Measurements from ENCODE around the gene CRYBG1.

The CRYBG1 gene

GRCh38 chr6:106591111-106591825, 230.8 kb downstream of the CRYBG1 start:
- no peak for DNase-seq (ENCODE audit: low spot score)

DNA sequence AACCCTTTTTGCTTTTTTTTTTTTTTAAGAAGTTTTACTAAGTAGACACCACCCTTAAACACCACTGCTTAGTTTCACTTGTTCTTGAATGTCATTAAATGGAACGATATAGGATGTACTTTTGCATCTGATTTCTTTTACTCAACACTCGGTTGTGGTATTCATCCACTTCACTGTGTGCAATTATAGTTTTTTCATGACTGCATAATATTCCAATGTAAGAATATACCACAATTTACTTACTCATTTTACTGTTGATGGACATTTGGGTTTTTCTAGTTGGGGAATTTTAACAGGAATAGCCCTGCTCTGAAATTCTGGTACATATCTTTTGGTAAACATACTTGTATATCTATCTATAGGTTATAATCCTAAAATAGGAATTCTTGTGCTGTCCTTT, 238.9 kb downstream of the CRYBG1 start:
- no peak for DNase-seq (ENCODE audit: low spot score)

DNA sequence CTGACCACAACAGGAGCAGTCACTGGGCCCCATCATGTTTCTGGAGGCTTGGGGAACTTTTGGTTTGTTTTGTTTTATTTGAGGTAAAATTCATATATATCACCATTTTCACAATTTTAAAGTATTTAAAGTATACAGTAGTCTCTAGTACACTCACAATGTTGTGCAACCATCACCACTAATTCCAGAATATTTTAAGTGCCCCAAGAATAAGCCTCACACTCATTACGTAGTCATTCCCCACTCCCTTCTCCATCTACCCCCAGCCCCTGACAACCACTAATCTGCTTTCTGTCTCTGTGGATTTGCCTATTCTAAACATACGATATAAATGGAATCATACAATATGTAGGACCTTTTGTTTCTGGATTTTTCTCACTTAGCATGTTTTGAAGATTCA, 239.8 kb downstream of the CRYBG1 start:
- no peak for DNase-seq (ENCODE audit: low spot score)

GRCh38 chr6:106608080-106608668, 247.7 kb downstream of the CRYBG1 start:
- DNase-seq (ENCODE audit: low spot score), result peak; percentile 49

DNA sequence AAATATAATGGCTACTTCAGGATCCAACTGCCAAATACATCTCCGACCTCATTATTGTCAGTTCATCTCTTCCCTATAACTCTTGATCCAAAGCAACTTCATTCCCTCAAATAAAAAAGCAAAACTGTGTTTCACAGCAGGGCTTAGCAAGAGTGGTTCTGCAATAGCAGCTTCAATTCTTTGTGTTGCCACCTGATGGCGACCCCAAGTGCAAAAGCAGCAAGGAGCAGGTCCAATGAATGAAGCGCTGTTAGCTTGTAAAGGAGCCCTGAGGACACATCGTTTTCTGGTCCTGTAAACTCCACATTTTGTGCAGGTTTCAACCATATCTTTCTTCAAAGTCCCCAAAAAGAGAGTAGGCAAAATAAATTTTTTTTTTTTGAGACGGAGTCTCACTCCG, 249.2 kb downstream of the CRYBG1 start:
- no peak for DNase-seq (ENCODE audit: low spot score)

DNA sequence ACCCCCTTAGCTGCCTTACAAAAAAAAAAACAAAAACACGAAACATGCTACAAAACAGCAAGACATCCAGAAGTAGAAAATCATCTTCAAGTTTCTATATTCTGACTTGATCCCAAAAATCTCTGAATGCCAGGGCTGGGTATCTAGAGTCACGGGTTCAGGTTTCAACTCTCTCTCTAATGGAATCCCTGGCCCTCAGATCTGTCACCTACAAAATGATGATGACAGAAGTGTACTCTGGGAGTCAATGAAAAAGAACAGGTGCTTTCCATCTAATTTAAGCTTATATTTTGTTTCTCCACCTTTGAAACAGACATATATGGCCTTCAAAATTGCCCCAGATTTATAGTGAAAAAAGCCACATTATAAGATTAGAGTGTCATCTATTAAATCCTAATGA, 250.5 kb downstream of the CRYBG1 start:
- DNase-seq (ENCODE audit: low spot score), result no peak

DNA sequence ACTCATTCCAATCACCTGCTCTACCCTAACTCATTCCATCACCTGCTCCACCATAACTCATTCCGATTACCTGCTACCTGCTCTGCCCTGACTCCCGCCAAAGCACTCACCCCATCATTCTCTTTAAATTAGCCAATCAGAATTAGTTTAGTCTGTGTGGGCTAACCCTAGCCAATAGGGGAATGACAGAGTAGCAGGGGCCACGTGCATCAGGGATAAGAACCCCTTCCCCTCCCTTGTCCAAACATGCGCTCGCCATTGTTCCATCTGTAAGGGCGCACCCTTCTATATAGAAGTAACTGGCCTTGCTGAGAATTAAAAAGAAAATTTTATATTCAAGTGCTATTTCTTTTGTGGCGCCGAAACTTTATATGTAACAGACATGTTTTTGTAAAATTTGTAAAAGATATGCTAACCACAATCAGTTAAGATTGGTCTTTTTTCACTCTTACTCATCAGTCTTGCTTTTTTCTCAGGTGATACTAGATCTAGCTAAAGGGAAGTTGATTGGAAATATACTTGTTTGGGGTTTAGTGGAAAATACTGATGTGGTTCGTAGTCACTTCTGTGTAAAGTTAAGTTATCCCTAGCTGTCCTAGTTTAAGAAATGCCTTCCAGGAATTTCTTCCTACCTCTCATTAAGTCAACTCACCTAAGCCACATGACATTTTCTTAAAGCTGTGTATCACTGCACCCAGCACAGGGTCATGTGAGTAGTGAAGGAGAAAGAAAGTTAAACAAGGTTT, 252.3 kb downstream of the CRYBG1 start:
- DNase-seq (ENCODE audit: low spot score), result no peak

- DNase-seq (ENCODE audit: low spot score), result no peak
Measured at GRCh38 chr6:106613590-106613989, 253.1 kb downstream of the CRYBG1 start.

DNA sequence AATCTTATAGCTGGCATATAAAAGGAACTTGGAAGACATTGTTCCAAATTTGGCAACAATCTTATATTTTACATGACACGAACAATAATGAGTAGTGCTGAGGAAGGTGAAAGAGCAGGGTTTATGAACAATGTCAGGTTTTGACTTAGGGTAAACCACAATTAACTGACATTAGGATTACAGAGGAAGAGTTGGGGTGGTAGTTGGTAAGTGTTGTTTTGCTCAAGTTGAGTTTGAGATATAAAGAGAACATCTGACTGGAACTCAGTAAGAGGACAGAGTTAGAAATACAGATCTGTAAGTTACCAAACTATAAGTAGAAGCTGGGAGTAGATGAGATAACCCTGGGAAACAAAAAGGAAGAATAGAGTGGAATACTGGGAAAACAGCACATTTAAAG, 253.6 kb downstream of the CRYBG1 start:
- no peak for DNase-seq (ENCODE audit: low spot score)

- no peak for DNase-seq (ENCODE audit: low spot score)
Measured at GRCh38 chr6:106614592-106615257, 254.2 kb downstream of the CRYBG1 start.

- DNase-seq (ENCODE audit: low spot score), result no peak
Measured at GRCh38 chr6:106617302-106617701, 256.8 kb downstream of the CRYBG1 start.

DNA sequence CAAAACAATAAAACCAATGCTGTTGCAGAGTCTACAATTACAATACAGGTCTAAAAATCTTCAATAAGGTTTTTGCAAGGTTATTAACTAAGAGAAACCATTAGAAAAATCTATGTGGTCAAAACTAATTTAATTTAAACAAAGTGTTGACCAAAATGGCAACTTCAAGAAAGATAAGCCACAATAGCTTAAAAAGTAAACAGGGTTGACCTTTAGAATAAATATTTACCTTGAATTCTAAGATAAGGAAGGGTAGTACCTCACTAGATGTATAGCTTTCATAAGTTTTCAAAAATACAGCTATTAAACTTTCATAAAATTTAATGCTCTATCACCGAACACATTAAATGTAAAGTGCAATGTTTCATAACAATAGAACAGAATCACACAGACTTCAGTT, 257.3 kb downstream of the CRYBG1 start:
- no peak for DNase-seq (ENCODE audit: low spot score)

DNA sequence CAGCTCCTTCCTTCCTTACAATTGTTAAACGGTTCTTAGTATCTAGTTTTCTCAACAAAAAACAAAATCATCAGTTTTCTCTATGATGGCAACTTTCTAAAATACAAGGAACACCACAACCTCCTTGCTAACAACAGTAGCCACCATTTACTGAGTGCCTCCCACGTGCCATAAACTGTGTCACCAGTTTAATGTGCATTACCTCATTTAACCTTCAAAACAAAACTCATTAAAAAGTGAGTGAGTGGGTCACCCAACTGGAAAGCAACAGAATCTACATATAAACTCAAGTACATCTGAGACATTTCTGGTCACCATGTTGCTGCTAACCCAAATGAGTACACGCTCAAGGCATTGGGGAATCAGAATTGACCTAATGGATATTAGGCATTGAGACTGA, 257.8 kb downstream of the CRYBG1 start:
- no peak for DNase-seq (ENCODE audit: low spot score)

DNA sequence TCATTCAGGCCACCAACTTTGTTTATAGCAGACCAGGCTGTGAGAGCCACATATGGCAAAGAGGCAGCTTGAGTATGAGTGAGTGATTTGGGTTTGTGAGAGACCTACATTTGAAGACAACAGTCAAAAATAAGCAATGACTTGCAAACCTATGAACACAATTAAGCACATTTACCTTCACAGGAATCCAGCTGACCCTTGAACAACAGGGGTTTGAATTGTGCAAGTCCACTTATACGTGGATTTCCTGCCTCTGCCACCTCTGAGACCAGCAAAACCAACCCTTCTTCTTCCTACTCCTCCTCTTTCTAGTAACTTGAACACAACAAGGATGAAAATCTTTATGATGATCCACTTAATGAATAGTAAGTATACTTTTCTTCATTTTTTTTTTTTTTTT, 258.7 kb downstream of the CRYBG1 start:
- no peak for DNase-seq (ENCODE audit: low spot score)

DNA sequence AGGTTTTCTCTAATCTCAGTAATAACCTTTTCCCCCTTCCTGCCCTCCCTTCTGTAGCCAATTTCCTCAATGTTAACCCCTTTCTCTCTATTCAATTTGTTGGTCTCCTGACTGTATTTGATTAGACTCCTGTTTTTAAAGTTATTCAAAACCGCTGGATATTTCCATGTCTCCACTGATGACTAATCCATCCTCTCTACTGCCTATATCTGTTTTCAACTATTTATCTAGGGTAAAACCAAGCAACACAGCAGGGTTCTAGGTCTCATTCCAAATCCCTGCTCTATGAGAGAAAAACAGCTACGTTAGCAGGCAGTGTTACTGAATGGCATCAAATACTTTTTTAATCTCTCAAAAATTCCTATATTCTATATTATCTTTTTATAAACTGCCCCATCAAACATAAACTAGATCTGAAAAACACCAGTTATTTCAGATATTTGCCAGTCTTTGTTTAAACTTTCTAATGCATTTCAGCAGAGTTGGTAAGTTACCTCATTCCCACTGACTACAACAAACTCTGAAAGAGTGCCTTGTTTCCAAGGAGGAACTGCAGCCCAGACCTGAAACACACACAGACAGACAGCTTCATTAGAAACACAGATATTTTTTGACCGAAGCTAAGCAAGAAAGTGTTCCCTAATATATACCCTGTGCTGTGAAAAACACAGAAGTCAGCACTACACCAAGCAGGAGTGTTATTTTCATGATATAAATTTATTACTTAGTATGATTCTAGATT, 260.6 kb downstream of the CRYBG1 start:
- no peak for DNase-seq (ENCODE audit: low spot score)
